Measurements from ENCODE around the gene ENPP6.

Gene ENPP6

GRCh38 chr4:184153781-184154180 lies 63.9 kb downstream of the ENPP6 start:
- no peak for DNase-seq (ENCODE audit: low read depth)
- H3K4me3 ChIP-seq (ENCODE audit: low read length): no peak overlapping the region
- TF ChIP-seq CTCF (IDR thresholded peaks at IDR 0.05; ENCODE audit: insufficient read depth, low read depth, low read length, missing control alignments): no peak

- TF ChIP-seq CTCF (IDR thresholded peaks at IDR 0.05; ENCODE audit: insufficient read depth, low read depth, low read length, missing control alignments): no peak
- no peak overlapping the region for H3K4me3 ChIP-seq (ENCODE audit: low read length)
- no peak for DNase-seq (ENCODE audit: low read depth)
These were observed 65.6 kb downstream of the ENPP6 start for GRCh38 chr4:184151988-184152485.

- DNase-seq (ENCODE audit: low read depth): no peak
- no peak for TF ChIP-seq CTCF (IDR thresholded peaks at IDR 0.05; ENCODE audit: insufficient read depth, low read depth, low read length, missing control alignments)
- no peak overlapping the region for H3K4me3 ChIP-seq (ENCODE audit: low read length)
These were observed 67.4 kb downstream of the ENPP6 start for GRCh38 chr4:184150102-184150839.

GRCh38 chr4:184148738-184149637 lies 68.7 kb downstream of the ENPP6 start:
- TF ChIP-seq CTCF (IDR thresholded peaks at IDR 0.05; ENCODE audit: insufficient read depth, low read depth, low read length, missing control alignments): no peak
- no peak for DNase-seq (ENCODE audit: low read depth)
- no peak overlapping the region for H3K4me3 ChIP-seq (ENCODE audit: low read length)

DNA sequence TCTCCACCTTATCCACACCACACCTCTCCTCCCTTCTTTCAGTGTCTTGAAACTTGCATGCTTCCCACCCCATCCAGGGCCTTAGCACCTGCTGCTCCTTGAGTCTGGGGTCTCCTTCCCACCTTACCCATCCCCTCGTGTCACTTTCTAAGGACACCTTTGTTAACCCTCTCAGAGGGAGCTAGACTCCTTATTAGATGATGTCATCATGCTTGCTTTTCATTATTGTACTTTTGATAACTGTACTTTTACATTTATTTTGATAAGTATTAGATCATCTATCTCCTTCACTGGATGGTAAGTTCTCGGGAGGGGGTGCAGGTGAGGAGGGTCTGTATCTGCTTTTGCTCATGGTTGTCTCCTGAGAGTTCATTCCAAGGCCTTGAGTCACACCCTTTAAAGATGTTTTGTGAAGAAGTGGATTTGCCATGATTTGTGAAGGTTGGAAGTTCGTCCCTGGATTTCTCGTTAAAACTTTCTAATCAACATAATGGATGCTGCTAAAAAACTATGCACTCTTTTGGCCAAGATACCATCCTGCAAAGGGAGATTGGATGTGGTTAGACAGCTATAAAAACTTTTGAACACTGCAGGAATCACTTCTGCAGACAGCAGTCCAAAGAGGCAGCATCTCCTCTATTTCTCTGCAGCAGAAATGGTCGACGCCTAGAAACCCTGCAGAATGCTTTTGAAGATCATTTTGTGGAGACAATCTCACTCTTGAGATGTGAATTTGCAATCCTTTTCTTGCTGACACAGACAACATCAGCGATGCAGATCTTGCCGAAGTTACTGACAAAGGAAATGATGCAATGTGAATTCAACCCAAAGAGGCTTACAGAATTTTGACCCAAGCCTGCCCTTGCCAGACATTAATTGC lies 69.6 kb downstream of the ENPP6 start:
- DNase-seq (ENCODE audit: low read depth): no peak
- TF ChIP-seq CTCF (IDR thresholded peaks at IDR 0.05; ENCODE audit: insufficient read depth, low read depth, low read length, missing control alignments): no peak
- no peak overlapping the region for H3K4me3 ChIP-seq (ENCODE audit: low read length)

DNA sequence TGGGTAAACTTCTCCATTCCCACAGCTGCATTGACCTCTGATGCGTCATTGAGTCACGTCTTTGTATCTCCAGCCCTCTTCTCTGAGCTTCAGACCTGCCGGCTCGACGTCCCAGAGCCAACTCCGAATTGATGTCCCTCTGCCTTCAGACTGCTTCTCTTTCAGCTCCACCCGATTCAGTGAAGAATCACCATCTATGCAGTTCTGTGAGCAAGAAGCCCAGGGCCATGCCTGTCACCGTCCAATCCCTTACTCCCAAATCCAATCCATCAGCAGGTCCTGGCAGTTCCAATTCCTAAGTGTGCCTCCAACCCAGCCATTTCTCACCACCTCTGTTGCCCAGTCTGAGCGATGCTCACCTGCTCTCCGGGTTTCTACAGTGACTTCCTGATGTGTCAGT lies 70.7 kb downstream of the ENPP6 start:
- no peak overlapping the region for H3K4me3 ChIP-seq (ENCODE audit: low read length)
- TF ChIP-seq CTCF (IDR thresholded peaks at IDR 0.05; ENCODE audit: insufficient read depth, low read depth, low read length, missing control alignments): no peak
- DNase-seq (ENCODE audit: low read depth): no peak
